Heart right ventricle (tissue), 16 donors: Measurements from ENCODE around the gene TNS3. TPM values are rescaled to one million over a fixed set of nuclear protein-coding genes. Genes with fewer than 3 reads are reported as not detected.

Experiments used
- ATAC-seq, 8 donors: fragments of 200-7000 bp; cut with Tn5 transposase; one replicate each; pipeline ENCODE4 v1.9.1; 2020; ENCODE audit warnings: mild to moderate bottlenecking in 8 of 8, moderate library complexity in 8 of 8, moderate number of reproducible peaks in 1 of 8
- DNase-seq, 2 donors: peaks; one replicate each; pipeline ENCODE4 v3.0.0-alpha.2; 2020
- H3K27ac ChIP-seq, 10 donors: fragments of 200-600 bp; sonication (generic) in 2 of 10; one replicate each; pipeline versions ENCODE4 v1.5.0 to v1.8.0; 2020 to 2022; ENCODE audit warnings: mild to moderate bottlenecking in 3 of 10
- H3K27me3 ChIP-seq, 7 donors: fragments of 200-600 bp; one replicate each; pipeline ENCODE4 v1.8.0; 2021 to 2022; ENCODE audit warnings: mild to moderate bottlenecking in 2 of 7
- H3K36me3 ChIP-seq, 9 donors: fragments of 200-600 bp; sonication (generic) in 1 of 9; one replicate each; pipeline versions ENCODE4 v1.5.0 to v1.8.0; 2020 to 2022; ENCODE audit warnings: mild to moderate bottlenecking in 2 of 9
- H3K4me1 ChIP-seq, 9 donors: fragments of 200-600 bp; sonication (generic) in 1 of 9; one replicate each; pipeline versions ENCODE4 v1.5.0 to v1.8.0; 2020 to 2022; ENCODE audit warnings: mild to moderate bottlenecking in 4 of 9
- H3K4me3 ChIP-seq, 10 donors: fragments of 200-600 bp; sonication (generic) in 2 of 10; one replicate each; pipeline versions ENCODE4 v1.5.0 to v1.8.0; 2020 to 2022; ENCODE audit warnings: mild to moderate bottlenecking in 7 of 10, moderate library complexity in 2 of 10
- H3K9me3 ChIP-seq, 11 donors: fragments of 200-600 bp in 10 of 11; sonication (generic) in 2 of 11; one replicate each; pipeline versions ENCODE4 v1.5.0 to v1.8.0; 2013 to 2022; ENCODE audit warnings: mild to moderate bottlenecking in 2 of 11, control low read depth in 1 of 11, moderate library complexity in 1 of 11
- WGBS, 2 donors: extraction: QIAGEN DNeasy Blood & Tissue Kit; methylation state at CpG; one replicate each; pipeline ENCODE4 v1.1.7; 2013; ENCODE audit warnings: inconsistent platforms in 1 of 2; 5-methylcytosine and 5-hydroxymethylcytosine counted together
- intact Hi-C, 10 donors: fragments of 100-400 bp; cut with DNase I; formaldehyde crosslinking; loops; one replicate each; pipeline versions ENCODE4 v1.11.1 to v1.14.2; 2022
- polyA plus RNA-seq, 2 donors: library from polyadenylated mRNA; stranded (reverse); fragments of 200-250 nt; gene quantifications; one replicate each; pipeline ENCODE4 v1.2.3, GENCODE V29; 2013
- total RNA-seq, 10 donors: library from RNA; stranded (reverse); fragmentation: NEBNext Ultra II Directional in 3 of 10; extraction: Animal tissue kit (Norgen Biotek cat#: 25700) in 3 of 10; gene quantifications; one replicate each; pipeline versions ENCODE4 v1.2.1 to v1.2.4, GENCODE V29; 2021 to 2023
- TF ChIP-seq, protein P1 (sequence below), 9 donors: fragments of 200-600 bp; sonication (generic) in 2 of 9; IDR thresholded peaks; one replicate each; pipeline versions ENCODE4 v1.5.0 to v1.8.0; 2021 to 2022; ENCODE audit warnings: antibody characterized with exemption in 9 of 9, mild to moderate bottlenecking in 5 of 9, moderate library complexity in 1 of 9
- donor health status: Arrhythmogenic right ventricular cardiomyopathy.
- donor health status: ischemic (EF 13 %, LVEDD 7.1; RV severe dilation, severe dysfunction).
- donor health status: healthy with polysubstance abuse.
- donor health status: DM: no; HTN: yes; CAD: no.
- donor health status: DM: no; HTN: no; CAD: no.
- donor health status: ischemic (EF 25% LVEDD 6.9; RV normal size, moderate dysfunction).
- donor health status: ischemic (EF 25% LVEDD 5.7; RV mildly dilated, moderate dysfunction).
- donor health status: healthy.
- donor health status: DM: yes; HTN: yes; CAD: no.
- donor health status: Ischemic cardiomyopathy.
- donor health status: ischemic (EF 35%, LVEDD 5.7; RV mildly dilated, moderate dysfunction).
- donor health status: nonischemic (EF 11% LVEDD 7.7; RV severe dilation, severe dysfunction).
- donor health status: DM: yes; HTN: yes; CAD: no.
- donor health status: PGD.
- donor health status: ischemic (EF 29% LVEDD 5.4; RV normal size, mild dysfunction).
- donor health status: nonischemic (EF 23%, LVEDD 6.1; RV moderate dilation, normal function).

The TNS3 gene
- total and polyA plus RNA-seq, 12 donors: 6.7 to 74.2 (median 34.0) TPM

- Histone ChIP-seq H3K4me3 (no peak overlapping the region), H3K27ac (peak overlapping the region in 8 of 10 donors; percentile 15 to 52 (median 46)), H3K4me1 (peaks cover 17 to 70% (median 50%) of the 10 kb centered on the region in 9 donors), H3K36me3 (peaks cover 0 to 3% (median 0%) of the 10 kb centered on the region in 9 donors), H3K27me3 (no peaks in the 10 kb centered on the region), H3K9me3 (no peaks in the 10 kb centered on the region)
- WGBS, 2 donors: 85 to 91% methylated on average over 5 of the region's 5 CpGs
- ATAC-seq (no peak), DNase-seq (no peak)
- intact Hi-C loops: loop anchor here in 2 of 10 donors (5.0 to 10.0 kb wide), 2 partner anchors 116 to 1936 kb away; no protein-coding TSS in a partner anchor
- TF ChIP-seq, protein P1, sequence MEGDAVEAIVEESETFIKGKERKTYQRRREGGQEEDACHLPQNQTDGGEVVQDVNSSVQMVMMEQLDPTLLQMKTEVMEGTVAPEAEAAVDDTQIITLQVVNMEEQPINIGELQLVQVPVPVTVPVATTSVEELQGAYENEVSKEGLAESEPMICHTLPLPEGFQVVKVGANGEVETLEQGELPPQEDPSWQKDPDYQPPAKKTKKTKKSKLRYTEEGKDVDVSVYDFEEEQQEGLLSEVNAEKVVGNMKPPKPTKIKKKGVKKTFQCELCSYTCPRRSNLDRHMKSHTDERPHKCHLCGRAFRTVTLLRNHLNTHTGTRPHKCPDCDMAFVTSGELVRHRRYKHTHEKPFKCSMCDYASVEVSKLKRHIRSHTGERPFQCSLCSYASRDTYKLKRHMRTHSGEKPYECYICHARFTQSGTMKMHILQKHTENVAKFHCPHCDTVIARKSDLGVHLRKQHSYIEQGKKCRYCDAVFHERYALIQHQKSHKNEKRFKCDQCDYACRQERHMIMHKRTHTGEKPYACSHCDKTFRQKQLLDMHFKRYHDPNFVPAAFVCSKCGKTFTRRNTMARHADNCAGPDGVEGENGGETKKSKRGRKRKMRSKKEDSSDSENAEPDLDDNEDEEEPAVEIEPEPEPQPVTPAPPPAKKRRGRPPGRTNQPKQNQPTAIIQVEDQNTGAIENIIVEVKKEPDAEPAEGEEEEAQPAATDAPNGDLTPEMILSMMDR (IDR thresholded peaks at IDR 0.05): no peak
Observed at GRCh38 chr7:47458486-47458885, 123.4 kb downstream of the TNS3 start.

GRCh38 chr7:47458057-47458456 is 123.9 kb downstream of the TNS3 start:
- DNase-seq: peak; percentile 61 to 63
- TF ChIP-seq, protein P1 (IDR thresholded peaks at IDR 0.05): no peak
- no peaks in the 10 kb centered on the region for H3K9me3 ChIP-seq
- peak; percentile 28 to 75 (median 50) for ATAC-seq
- peaks cover 19 to 74% (median 54%) of the 10 kb centered on the region in 9 donors for H3K4me1 ChIP-seq
- peaks cover 0 to 3% (median 0%) of the 10 kb centered on the region in 9 donors for H3K36me3 ChIP-seq
- whole genome bisulfite sequencing, 2 donors: 43% methylated on average over 5 of the region's 5 CpGs
- H3K27ac ChIP-seq: peak overlapping the region in 9 of 10 donors; percentile 15 to 52 (median 44)
- no peak overlapping the region for H3K4me3 ChIP-seq
- intact Hi-C loops: loop anchor here in 2 of 10 donors (5.0 to 10.0 kb wide), 2 partner anchors 117 to 1936 kb away; no protein-coding TSS in a partner anchor
- H3K27me3 ChIP-seq: no peaks in the 10 kb centered on the region

GRCh38 chr7:47456210-47456955 is 125.5 kb downstream of the TNS3 start:
- 97 to 98% methylated on average over 14 of the region's 14 CpGs for WGBS, 2 donors
- H3K27ac ChIP-seq: no peak overlapping the region
- intact Hi-C loops: loop anchor here in 2 of 10 donors (5.0 to 10.0 kb wide), 2 partner anchors 118 to 1934 kb away; no protein-coding TSS in a partner anchor
- peaks cover 21 to 72% (median 50%) of the 10 kb centered on the region in 9 donors for H3K4me1 ChIP-seq
- peaks cover 0 to 3% (median 0%) of the 10 kb centered on the region in 9 donors for H3K36me3 ChIP-seq
- TF ChIP-seq, protein P1 (IDR thresholded peaks at IDR 0.05): no peak
- ATAC-seq (no peak), DNase-seq (no peak)
- H3K4me3 ChIP-seq: no peak overlapping the region
- no peaks in the 10 kb centered on the region for H3K9me3 ChIP-seq
- no peaks in the 10 kb centered on the region for H3K27me3 ChIP-seq

DNA sequence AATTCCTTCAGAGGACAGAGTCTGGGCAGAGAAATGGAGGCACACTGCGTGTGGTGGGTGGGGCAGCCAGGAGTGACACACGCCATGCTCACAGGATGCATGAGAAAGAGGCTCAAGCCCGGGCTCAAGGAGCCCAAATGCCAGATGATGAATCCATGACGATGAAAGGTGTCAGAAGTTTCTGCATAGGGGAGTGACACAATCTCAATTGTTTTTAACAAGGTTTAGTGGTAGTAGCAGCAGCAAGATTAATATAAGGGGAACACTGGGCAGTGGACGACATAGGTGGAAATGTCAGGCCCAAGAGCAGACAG is 126.1 kb downstream of the TNS3 start:
- intact Hi-C loops: loop anchor here in 2 of 10 donors (5.0 to 10.0 kb wide), 2 partner anchors 119 to 1934 kb away; no protein-coding TSS in a partner anchor

More for the DNA sequence above, 126.1 kb downstream of the TNS3 start:
- Histone ChIP-seq H3K4me3 (no peak overlapping the region), H3K27me3 (no peaks in the 10 kb centered on the region), H3K27ac (no peak overlapping the region), H3K36me3 (peaks cover 0 to 3% (median 0%) of the 10 kb centered on the region in 9 donors), H3K4me1 (peaks cover 19 to 70% (median 45%) of the 10 kb centered on the region in 9 donors), H3K9me3 (no peaks in the 10 kb centered on the region)
- 89 to 90% methylated on average over 5 of the region's 5 CpGs for WGBS, 2 donors
- DNase-seq (no peak), ATAC-seq (no peak)
- TF ChIP-seq, protein P1 (IDR thresholded peaks at IDR 0.05): no peak
